ENCODE results near the gene TRIM26. TPM values are rescaled to one million over a fixed set of nuclear protein-coding genes. Genes with fewer than 3 reads are reported as not detected.

Gene TRIM26
- total and polyA plus RNA-seq, 2 of the 13 experiments (the other 11 are each of a cell fraction or from before 2014, with no cell fraction given), result 27.1 to 38.7 TPM

GRCh38 chr6:30259140-30260035 lies 46.2 kb upstream of the TRIM26 start (continued):
- TF ChIP-seq PRDM4 (CRISPR knock-in tag; IDR thresholded peaks at IDR 0.05; ENCODE audit: borderline replicate concordance), result 0 out of 2 replicates have a peak, but pooled peaks have one; percentile 48
- 0 out of 2 replicates have a peak, but pooled peaks have one; percentile 70 for TF ChIP-seq ZNF224 (CRISPR knock-in tag; IDR thresholded peaks at IDR 0.05)
- 0 out of 2 replicates have a peak, but pooled peaks have one; percentile 70 for TF ChIP-seq ZNF383 (CRISPR knock-in tag; IDR thresholded peaks at IDR 0.05; ENCODE audit: borderline replicate concordance)
- TF ChIP-seq CENPX (CRISPR knock-in tag; IDR thresholded peaks at IDR 0.05), result no peak
- peak; percentile 65; the same call in 1 of the 2 replicates for TF ChIP-seq GABPB1 (CRISPR knock-in tag; IDR thresholded peaks at IDR 0.05)
- TF ChIP-seq, protein P1, sequence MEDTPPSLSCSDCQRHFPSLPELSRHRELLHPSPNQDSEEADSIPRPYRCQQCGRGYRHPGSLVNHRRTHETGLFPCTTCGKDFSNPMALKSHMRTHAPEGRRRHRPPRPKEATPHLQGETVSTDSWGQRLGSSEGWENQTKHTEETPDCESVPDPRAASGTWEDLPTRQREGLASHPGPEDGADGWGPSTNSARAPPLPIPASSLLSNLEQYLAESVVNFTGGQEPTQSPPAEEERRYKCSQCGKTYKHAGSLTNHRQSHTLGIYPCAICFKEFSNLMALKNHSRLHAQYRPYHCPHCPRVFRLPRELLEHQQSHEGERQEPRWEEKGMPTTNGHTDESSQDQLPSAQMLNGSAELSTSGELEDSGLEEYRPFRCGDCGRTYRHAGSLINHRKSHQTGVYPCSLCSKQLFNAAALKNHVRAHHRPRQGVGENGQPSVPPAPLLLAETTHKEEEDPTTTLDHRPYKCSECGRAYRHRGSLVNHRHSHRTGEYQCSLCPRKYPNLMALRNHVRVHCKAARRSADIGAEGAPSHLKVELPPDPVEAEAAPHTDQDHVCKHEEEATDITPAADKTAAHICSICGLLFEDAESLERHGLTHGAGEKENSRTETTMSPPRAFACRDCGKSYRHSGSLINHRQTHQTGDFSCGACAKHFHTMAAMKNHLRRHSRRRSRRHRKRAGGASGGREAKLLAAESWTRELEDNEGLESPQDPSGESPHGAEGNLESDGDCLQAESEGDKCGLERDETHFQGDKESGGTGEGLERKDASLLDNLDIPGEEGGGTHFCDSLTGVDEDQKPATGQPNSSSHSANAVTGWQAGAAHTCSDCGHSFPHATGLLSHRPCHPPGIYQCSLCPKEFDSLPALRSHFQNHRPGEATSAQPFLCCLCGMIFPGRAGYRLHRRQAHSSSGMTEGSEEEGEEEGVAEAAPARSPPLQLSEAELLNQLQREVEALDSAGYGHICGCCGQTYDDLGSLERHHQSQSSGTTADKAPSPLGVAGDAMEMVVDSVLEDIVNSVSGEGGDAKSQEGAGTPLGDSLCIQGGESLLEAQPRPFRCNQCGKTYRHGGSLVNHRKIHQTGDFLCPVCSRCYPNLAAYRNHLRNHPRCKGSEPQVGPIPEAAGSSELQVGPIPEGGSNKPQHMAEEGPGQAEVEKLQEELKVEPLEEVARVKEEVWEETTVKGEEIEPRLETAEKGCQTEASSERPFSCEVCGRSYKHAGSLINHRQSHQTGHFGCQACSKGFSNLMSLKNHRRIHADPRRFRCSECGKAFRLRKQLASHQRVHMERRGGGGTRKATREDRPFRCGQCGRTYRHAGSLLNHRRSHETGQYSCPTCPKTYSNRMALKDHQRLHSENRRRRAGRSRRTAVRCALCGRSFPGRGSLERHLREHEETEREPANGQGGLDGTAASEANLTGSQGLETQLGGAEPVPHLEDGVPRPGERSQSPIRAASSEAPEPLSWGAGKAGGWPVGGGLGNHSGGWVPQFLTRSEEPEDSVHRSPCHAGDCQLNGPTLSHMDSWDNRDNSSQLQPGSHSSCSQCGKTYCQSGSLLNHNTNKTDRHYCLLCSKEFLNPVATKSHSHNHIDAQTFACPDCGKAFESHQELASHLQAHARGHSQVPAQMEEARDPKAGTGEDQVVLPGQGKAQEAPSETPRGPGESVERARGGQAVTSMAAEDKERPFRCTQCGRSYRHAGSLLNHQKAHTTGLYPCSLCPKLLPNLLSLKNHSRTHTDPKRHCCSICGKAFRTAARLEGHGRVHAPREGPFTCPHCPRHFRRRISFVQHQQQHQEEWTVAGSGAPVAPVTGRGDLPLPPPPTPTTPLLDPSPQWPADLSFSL (CRISPR knock-in tag; IDR thresholded peaks at IDR 0.05), result no peak
- TF ChIP-seq ERF (CRISPR knock-in tag; IDR thresholded peaks at IDR 0.05), result peak; percentile 40; the same call in 1 of the 2 replicates
- 0 out of 2 replicates have a peak, but pooled peaks have one; percentile 37 for TF ChIP-seq ATF7-NPFF (CRISPR knock-in tag; IDR thresholded peaks at IDR 0.05; ENCODE audit: low read depth)
- TF ChIP-seq, protein P2, sequence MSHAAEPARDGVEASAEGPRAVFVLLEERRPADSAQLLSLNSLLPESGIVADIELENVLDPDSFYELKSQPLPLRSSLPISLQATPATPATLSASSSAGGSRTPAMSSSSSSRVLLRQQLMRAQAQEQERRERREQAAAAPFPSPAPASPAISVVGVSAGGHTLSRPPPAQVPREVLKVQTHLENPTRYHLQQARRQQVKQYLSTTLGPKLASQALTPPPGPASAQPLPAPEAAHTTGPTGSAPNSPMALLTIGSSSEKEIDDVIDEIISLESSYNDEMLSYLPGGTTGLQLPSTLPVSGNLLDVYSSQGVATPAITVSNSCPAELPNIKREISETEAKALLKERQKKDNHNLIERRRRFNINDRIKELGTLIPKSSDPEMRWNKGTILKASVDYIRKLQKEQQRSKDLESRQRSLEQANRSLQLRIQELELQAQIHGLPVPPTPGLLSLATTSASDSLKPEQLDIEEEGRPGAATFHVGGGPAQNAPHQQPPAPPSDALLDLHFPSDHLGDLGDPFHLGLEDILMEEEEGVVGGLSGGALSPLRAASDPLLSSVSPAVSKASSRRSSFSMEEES (CRISPR knock-in tag; IDR thresholded peaks at IDR 0.05), result no peak
- TF ChIP-seq ZMAT3 (CRISPR knock-in tag; conservative IDR thresholded peaks at IDR 0.05), result 0 out of 2 replicates have a peak, but pooled peaks have one; percentile 33
- TF ChIP-seq MED8 (CRISPR knock-in tag; IDR thresholded peaks at IDR 0.05; ENCODE audit: insufficient replicate concordance), result peak; percentile 25
- peak; percentile 4; the same call in 1 of the 2 replicates for TF ChIP-seq BORCS8-MEF2B (CRISPR knock-in tag; IDR thresholded peaks at IDR 0.05)
- peak; percentile 65 for TF ChIP-seq DMAP1 (CRISPR knock-in tag; IDR thresholded peaks at IDR 0.05)
- TF ChIP-seq, protein P3, sequence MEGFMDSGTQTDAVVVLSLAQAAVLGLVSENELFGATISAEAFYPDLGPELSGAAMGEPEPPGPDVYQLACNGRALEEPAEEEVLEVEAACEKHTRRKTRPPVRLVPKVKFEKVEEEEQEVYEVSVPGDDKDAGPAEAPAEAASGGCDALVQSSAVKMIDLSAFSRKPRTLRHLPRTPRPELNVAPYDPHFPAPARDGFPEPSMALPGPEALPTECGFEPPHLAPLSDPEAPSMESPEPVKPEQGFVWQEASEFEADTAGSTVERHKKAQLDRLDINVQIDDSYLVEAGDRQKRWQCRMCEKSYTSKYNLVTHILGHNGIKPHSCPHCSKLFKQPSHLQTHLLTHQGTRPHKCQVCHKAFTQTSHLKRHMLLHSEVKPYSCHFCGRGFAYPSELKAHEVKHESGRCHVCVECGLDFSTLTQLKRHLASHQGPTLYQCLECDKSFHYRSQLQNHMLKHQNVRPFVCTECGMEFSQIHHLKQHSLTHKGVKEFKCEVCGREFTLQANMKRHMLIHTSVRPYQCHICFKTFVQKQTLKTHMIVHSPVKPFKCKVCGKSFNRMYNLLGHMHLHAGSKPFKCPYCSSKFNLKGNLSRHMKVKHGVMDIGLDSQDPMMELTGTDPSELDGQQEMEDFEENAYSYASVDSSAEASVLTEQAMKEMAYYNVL (CRISPR knock-in tag; IDR thresholded peaks at IDR 0.05; ENCODE audit: borderline replicate concordance), result 0 out of 2 replicates have a peak, but pooled peaks have one; percentile 20
- peak; percentile 61 for TF ChIP-seq MED1 (CRISPR knock-in tag; IDR thresholded peaks at IDR 0.05)
